Thymus (tissue), 11 donors: ENCODE data around the gene PIK3R5. TPM values are rescaled to one million over a fixed set of nuclear protein-coding genes. Genes with fewer than 3 reads are reported as not detected.

Experiments
- DNase-seq, 9 donors: peaks; one replicate each; pipeline ENCODE4 v3.0.0-alpha.2; 2013; ENCODE audit warnings: low spot score in 9 of 9, low read depth in 6 of 9, missing footprints in 1 of 9
- H3K27ac ChIP-seq, 2 donors: one replicate each; pipeline ENCODE4 v1.5.1; 2013; ENCODE audit warnings: control low read depth in 1 of 2, low read depth in 1 of 2, low read length in 1 of 2, mild to moderate bottlenecking in 1 of 2, moderate library complexity in 1 of 2
- H3K27me3 ChIP-seq, 2 donors: one replicate each; pipeline ENCODE4 v1.5.1; 2013; ENCODE audit warnings: low read length in 1 of 2; ENCODE audit not compliant: control insufficient read depth in 2 of 2, insufficient read depth in 1 of 2
- H3K36me3 ChIP-seq, 2 donors: one replicate each; pipeline ENCODE4 v1.5.1; 2013; ENCODE audit warnings: low read length in 1 of 2, mild to moderate bottlenecking in 1 of 2, moderate library complexity in 1 of 2; ENCODE audit not compliant: control insufficient read depth in 2 of 2, insufficient read depth in 2 of 2
- H3K4me1 ChIP-seq, 2 donors: one replicate each; pipeline ENCODE4 v1.5.1; 2013; ENCODE audit warnings: low read length in 2 of 2; ENCODE audit not compliant: control insufficient read depth in 2 of 2, insufficient read depth in 2 of 2
- H3K4me3 ChIP-seq, 2 donors: one replicate each; pipeline ENCODE4 v1.5.1; 2013; ENCODE audit warnings: low read length in 2 of 2, control low read depth in 1 of 2, mild to moderate bottlenecking in 1 of 2
- H3K9me3 ChIP-seq, 2 donors: one replicate each; pipeline ENCODE4 v1.5.1; 2013; ENCODE audit warnings: low read length in 1 of 2, mild to moderate bottlenecking in 1 of 2; ENCODE audit not compliant: control insufficient read depth in 2 of 2, insufficient read depth in 1 of 2
- WGBS: extraction: QIAGEN DNeasy Blood & Tissue Kit; methylation state at CpG from one replicate; pipeline ENCODE4 v1.1.7; 2013; 5-methylcytosine and 5-hydroxymethylcytosine counted together
- polyA plus RNA-seq: library from polyadenylated mRNA; stranded (reverse); fragments of 200-250 nt; gene quantifications from one replicate; pipeline ENCODE4 v1.2.3, GENCODE V29; 2013
- total RNA-seq: library from RNA; stranded (reverse); fragments of 120-200 nt; gene quantifications from one replicate; pipeline ENCODE4 v1.2.4, GENCODE V29; 2013
- donor health status: healthy.

The PIK3R5 gene
- total and polyA plus RNA-seq, 2 donors = 15.2 to 20.4 TPM

DNA sequence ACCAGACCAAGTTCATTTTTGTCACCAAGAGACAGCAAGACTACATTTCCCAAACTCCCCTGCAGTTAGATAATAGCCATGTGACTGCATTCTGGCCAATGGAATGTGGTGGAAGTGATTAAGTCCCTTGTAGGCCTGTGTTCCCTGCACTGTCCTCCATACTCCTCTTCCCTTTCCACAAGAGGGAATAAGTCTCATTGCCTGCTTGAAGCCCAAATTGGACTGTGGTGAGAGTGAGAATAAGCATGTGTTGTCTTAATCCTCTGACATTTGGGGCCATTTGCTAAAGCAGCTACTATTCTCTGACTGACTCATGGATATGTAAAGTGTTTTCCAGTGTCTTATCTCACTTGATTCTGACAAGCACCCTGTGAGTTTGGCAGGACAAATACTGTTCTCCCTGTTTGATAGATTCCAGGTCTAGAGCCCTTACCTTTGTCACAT, 118.7 kb downstream of the PIK3R5 start:
- no peaks in the 10 kb centered on the region for H3K27me3 ChIP-seq
- no peak overlapping the region for H3K27ac ChIP-seq
- H3K4me3 ChIP-seq = no peak overlapping the region
- peaks cover 3 to 19% of the 10 kb centered on the region in 2 donors for H3K4me1 ChIP-seq
- no peaks in the 10 kb centered on the region for H3K9me3 ChIP-seq
- H3K36me3 ChIP-seq = peaks cover 0 to 2% of the 10 kb centered on the region in 2 donors
- DNase-seq = peak in 1 of 9 donors; percentile 53

GRCh38 chr17:8844229-8845218, 121.0 kb downstream of the PIK3R5 start:
- no peaks in the 10 kb centered on the region for H3K9me3 ChIP-seq
- 97% methylated on average over 9 of the region's 9 CpGs for whole genome bisulfite sequencing
- no peak overlapping the region for H3K4me3 ChIP-seq
- no peak for DNase-seq
- peaks cover 0 to 2% of the 10 kb centered on the region in 2 donors for H3K36me3 ChIP-seq
- H3K27me3 ChIP-seq = no peaks in the 10 kb centered on the region
- H3K27ac ChIP-seq = no peak overlapping the region
- peaks cover 3 to 19% of the 10 kb centered on the region in 2 donors for H3K4me1 ChIP-seq

DNA sequence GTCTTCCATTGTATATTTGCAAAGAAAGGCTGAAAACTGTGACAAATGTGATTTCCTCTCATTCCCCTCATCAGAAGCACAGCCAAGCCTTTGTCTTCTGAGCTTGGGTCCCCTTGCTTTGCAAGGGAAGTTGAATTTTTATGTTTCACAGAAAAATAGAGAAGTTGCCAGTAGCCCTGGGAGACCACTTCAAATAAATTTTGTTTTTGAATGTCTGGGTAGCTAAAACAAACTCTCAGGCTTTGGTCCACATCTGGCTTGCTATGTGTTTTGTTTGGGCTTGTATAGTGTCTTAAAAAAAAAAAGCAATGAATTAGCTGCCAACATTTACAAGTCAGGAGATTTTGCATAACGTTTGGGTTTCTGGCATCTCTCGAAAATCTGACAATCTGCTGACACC, 122.2 kb downstream of the PIK3R5 start:
- H3K4me1 ChIP-seq = peaks cover 3 to 19% of the 10 kb centered on the region in 2 donors
- H3K27ac ChIP-seq = peak overlapping the region in 1 of 2 donors; percentile 49
- H3K9me3 ChIP-seq = no peaks in the 10 kb centered on the region
- peak in 1 of 9 donors; percentile 41 for DNase-seq
- no peaks in the 10 kb centered on the region for H3K27me3 ChIP-seq
- H3K36me3 ChIP-seq = no peaks in the 10 kb centered on the region
- WGBS = 8% methylated on average over 2 of the region's 2 CpGs
- no peak overlapping the region for H3K4me3 ChIP-seq

DNA sequence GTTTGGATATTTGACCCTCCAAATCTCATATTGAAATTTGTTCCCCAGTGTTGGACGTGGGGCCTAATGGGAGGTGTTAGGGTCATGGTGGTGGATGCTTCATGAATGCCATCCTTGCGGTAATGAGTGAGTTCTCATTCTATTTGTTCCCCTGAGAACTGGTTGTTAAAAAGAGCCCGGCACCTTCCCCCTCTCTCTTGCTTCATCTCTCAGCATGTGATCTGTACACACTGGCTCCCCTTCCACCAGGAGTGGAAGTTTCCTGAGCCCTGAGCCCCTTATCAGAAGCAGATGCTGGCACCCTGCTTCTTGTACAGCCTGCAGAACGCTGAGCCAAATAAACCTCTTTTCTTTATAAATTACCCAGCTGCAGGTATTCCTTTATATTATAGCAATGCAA, 123.7 kb downstream of the PIK3R5 start:
- 96% methylated on average over 4 of the region's 4 CpGs for WGBS
- Histone ChIP-seq H3K27ac (no peak overlapping the region), H3K27me3 (no peaks in the 10 kb centered on the region), H3K4me1 (peaks cover 3 to 19% of the 10 kb centered on the region in 2 donors), H3K36me3 (no peaks in the 10 kb centered on the region), H3K9me3 (no peaks in the 10 kb centered on the region), H3K4me3 (no peak overlapping the region)
- no peak for DNase-seq

DNA sequence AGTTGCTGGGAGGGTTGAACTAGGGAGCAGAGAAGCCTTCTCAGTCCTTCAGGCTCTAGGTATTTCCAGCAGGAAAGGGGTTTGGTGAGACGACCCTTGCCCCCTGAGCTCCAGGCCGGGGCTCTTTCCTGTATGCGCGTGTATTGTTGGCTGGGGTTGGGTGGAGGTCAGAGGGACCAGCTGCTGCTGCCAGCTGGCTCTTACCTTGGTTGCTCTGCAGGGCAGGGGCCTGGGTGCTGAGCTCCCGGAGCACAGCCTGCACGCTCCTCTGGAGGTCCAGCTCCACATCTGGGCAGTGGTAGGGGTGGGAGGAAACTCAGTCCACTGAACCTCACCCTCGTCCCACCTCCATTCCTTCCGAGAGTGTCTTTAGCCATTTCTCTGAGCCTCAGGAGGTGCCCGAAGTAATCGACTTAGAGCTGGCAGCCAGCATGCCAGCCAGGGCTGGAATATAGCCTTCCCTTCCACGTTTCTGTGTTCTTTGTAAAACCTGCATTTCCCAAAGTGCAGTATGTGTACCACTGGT, 126.0 kb downstream of the PIK3R5 start:
- DNase-seq = no peak
- WGBS = 95% methylated on average over 11 of the region's 11 CpGs

DNA sequence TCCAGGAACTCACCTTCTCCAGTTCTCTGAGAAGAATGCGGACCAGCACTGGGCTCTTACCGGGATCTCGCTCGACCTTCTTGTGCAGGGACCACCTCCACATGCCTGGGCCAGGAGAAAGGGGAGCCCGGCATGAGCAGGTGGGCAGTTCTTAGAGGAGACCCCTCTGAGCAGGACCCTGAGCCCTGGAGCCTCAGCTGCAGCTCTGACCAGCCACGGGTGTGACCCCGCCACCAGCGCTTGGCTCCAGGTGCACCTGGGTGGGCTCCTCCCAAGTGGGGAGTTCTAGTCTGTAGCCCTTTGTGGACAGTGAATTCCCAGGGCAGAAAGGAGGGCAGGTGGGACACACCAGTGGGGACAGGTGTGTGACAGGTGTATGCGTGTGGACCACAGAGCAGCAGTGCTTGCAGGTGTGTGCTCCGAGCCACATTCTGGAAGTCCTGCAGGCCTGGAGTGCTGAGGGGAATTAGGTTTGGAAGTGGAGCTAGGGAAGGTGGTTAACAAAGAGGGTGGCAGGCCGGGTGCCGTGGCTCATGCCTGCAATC, 126.9 kb downstream of the PIK3R5 start:
- no peaks in the 10 kb centered on the region for H3K36me3 ChIP-seq
- H3K27me3 ChIP-seq = no peaks in the 10 kb centered on the region
- no peaks in the 10 kb centered on the region for H3K9me3 ChIP-seq
- H3K4me3 ChIP-seq = no peak overlapping the region
- H3K4me1 ChIP-seq = peaks cover 3 to 13% of the 10 kb centered on the region in 2 donors
- no peak for DNase-seq
- 97% methylated on average over 12 of the region's 12 CpGs for WGBS
- no peak overlapping the region for H3K27ac ChIP-seq

More for the DNA sequence above, 126.0 kb downstream of the PIK3R5 start:
- Histone ChIP-seq H3K4me1 (peaks cover 3 to 19% of the 10 kb centered on the region in 2 donors), H3K27ac (no peak overlapping the region), H3K36me3 (no peaks in the 10 kb centered on the region), H3K4me3 (no peak overlapping the region), H3K9me3 (no peaks in the 10 kb centered on the region), H3K27me3 (no peaks in the 10 kb centered on the region)

- Histone ChIP-seq H3K4me3 (no peak overlapping the region), H3K36me3 (no peaks in the 10 kb centered on the region), H3K27me3 (no peaks in the 10 kb centered on the region), H3K9me3 (no peaks in the 10 kb centered on the region), H3K4me1 (peaks cover 0 to 6% of the 10 kb centered on the region in 2 donors), H3K27ac (no peak overlapping the region)
- WGBS = 91% methylated on average over 8 of the region's 8 CpGs
- DNase-seq = no peak
Measured at GRCh38 chr17:8837563-8838075, 127.9 kb downstream of the PIK3R5 start.

- Histone ChIP-seq H3K4me1 (no peaks in the 10 kb centered on the region), H3K36me3 (no peaks in the 10 kb centered on the region), H3K9me3 (no peaks in the 10 kb centered on the region), H3K4me3 (no peak overlapping the region), H3K27ac (no peak overlapping the region), H3K27me3 (no peaks in the 10 kb centered on the region)
- no peak for DNase-seq
- WGBS = 97% methylated on average over 15 of the region's 15 CpGs
Measured at GRCh38 chr17:8836821-8837562, 128.5 kb downstream of the PIK3R5 start.
